ENCODE measurements around the gene HSD11B1.

The HSD11B1 gene

GRCh38 chr1:209703834-209704504 lies 677 bp upstream of the HSD11B1 start:
- ATAC-seq (ENCODE audit: low read depth), result no peak
- Mint-ChIP-seq H3K4me1 (peaks cover 5% of the 10 kb centered on the region), H3K27me3 (peaks cover 2% of the 10 kb centered on the region), H3K27ac (no peak overlapping the region), H3K36me3 (no peaks in the 10 kb centered on the region), H3K4me3 (no peak overlapping the region), H3K9me3 (peaks cover 3% of the 10 kb centered on the region)
- no peak for DNase-seq (ENCODE audit: low spot score in 2 of 2)

DNA sequence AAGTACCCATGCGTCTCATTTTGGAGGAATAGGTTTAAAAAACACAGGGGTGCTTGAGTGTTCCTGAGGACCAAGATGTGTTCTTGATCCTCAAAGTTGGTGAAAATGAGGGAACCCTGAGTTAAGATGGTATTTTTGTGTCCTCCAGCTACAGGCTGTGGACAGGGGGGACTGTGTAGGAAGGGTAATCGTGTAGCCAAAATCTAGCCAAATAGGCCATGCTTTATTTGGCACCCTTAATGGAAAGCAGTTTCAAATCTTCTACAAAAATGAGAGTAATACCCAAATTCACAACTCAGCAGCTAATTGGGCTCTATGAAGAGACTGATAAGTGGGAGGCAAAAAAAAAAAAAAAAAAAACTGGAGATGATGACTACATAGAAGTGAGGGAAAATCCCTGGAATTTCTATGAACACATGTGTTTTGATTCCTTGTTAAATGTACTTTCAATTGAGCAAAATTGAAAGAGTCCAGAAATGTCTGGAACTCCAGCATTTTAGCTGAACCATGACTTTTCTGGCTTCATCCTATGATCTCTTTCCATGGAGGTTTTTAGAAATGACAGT lies 470 bp downstream of the HSD11B1 start:
- DNase-seq (ENCODE audit: low spot score in 2 of 2), result no peak
- Mint-ChIP-seq H3K4me1 (peaks cover 7% of the 10 kb centered on the region), H3K9me3 (peaks cover 3% of the 10 kb centered on the region), H3K27ac (no peak overlapping the region), H3K27me3 (peaks cover 4% of the 10 kb centered on the region), H3K36me3 (no peaks in the 10 kb centered on the region), H3K4me3 (no peak overlapping the region)
- ATAC-seq (ENCODE audit: low read depth), result no peak

DNA sequence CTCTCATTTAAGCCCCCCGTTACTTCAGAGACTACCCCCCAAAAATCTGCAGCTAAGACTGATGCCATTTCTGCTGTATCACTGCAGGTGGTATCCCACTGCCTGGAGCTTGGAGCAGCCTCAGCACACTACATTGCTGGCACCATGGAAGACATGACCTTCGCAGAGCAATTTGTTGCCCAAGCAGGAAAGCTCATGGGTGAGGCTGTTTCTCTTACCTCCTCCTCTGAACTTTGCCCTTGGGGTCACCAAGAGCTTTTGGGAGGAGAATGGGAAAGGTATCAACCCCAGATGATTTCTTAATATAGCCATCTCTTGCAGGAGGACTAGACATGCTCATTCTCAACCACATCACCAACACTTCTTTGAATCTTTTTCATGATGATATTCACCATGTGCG lies 2.0 kb downstream of the HSD11B1 start:
- Mint-ChIP-seq H3K27ac (no peak overlapping the region), H3K36me3 (no peaks in the 10 kb centered on the region), H3K4me1 (peaks cover 6% of the 10 kb centered on the region), H3K4me3 (no peak overlapping the region), H3K9me3 (peaks cover under 1% of the 10 kb centered on the region), H3K27me3 (peaks cover 6% of the 10 kb centered on the region)
- DNase-seq (ENCODE audit: low spot score in 2 of 2), result no peak
- ATAC-seq (ENCODE audit: low read depth), result no peak

- DNase-seq (ENCODE audit: low spot score in 2 of 2) (no peak), ATAC-seq (ENCODE audit: low read depth) (no peak)
- no peak overlapping the region for H3K27ac Mint-ChIP-seq
- no peaks in the 10 kb centered on the region for H3K36me3 Mint-ChIP-seq
- H3K4me3 Mint-ChIP-seq, result no peak overlapping the region
- peaks cover 5% of the 10 kb centered on the region for H3K27me3 Mint-ChIP-seq
- H3K4me1 Mint-ChIP-seq, result peaks cover 5% of the 10 kb centered on the region
- no peaks in the 10 kb centered on the region for H3K9me3 Mint-ChIP-seq
Measured at GRCh38 chr1:209707308-209707707, 2.7 kb downstream of the HSD11B1 start.

DNA sequence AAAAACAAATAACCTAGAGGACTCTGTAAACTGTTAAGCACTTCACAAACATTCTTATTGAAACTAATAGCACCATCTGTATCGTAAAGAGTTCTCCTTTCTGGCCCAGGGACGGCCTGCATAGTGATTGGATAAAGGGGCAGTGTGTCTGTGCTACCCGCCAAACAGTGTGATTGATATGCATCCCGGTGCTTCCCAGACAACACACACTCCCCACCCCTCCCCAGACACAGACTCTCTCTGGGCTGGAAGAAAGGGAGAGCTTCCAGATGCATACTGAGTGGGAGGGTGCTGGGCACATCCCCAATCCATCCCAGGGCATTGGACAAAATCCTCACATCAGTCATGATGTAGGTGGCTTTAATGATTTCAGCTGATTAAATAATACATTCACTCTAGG lies 3.7 kb downstream of the HSD11B1 start:
- Mint-ChIP-seq H3K27me3 (peaks cover 5% of the 10 kb centered on the region), H3K27ac (no peak overlapping the region), H3K4me1 (peaks cover 5% of the 10 kb centered on the region), H3K4me3 (no peak overlapping the region), H3K36me3 (no peaks in the 10 kb centered on the region), H3K9me3 (no peaks in the 10 kb centered on the region)
- ATAC-seq (ENCODE audit: low read depth), result no peak
- no peak for DNase-seq (ENCODE audit: low spot score in 2 of 2)

DNA sequence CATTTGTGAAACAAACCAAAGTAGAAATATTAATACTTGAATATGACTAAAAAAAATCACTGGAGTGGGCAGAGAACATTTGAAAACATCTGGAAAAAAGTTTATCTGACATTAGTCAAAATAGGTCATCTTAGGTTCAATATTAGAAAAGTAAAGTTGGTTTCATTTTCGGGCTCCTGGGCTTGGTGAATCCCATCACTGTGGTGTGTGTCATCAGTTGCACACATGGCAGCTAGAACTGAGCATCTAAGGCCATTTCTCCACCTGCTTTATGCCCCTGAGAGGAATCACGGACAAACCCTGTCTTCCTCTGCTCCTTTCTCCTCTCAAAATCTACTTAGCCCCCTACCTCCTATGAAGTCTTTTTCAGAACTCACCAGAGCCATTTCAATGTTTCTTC lies 5.4 kb downstream of the HSD11B1 start:
- H3K9me3 Mint-ChIP-seq, result no peaks in the 10 kb centered on the region
- no peaks in the 10 kb centered on the region for H3K36me3 Mint-ChIP-seq
- H3K27ac Mint-ChIP-seq, result no peak overlapping the region
- peaks cover 2% of the 10 kb centered on the region for H3K4me1 Mint-ChIP-seq
- H3K27me3 Mint-ChIP-seq, result peaks cover 5% of the 10 kb centered on the region
- DNase-seq (ENCODE audit: low spot score in 2 of 2) (no peak), ATAC-seq (ENCODE audit: low read depth) (peak; percentile 31)
- H3K4me3 Mint-ChIP-seq, result no peak overlapping the region

GRCh38 chr1:209710847-209711246 lies 6.2 kb downstream of the HSD11B1 start:
- no peak overlapping the region for H3K4me3 Mint-ChIP-seq
- ATAC-seq (ENCODE audit: low read depth), result no peak
- no peak overlapping the region for H3K27ac Mint-ChIP-seq
- peaks cover 2% of the 10 kb centered on the region for H3K4me1 Mint-ChIP-seq
- no peaks in the 10 kb centered on the region for H3K36me3 Mint-ChIP-seq
- no peak for DNase-seq (ENCODE audit: low spot score in 2 of 2)
- H3K9me3 Mint-ChIP-seq, result no peaks in the 10 kb centered on the region
- peaks cover 5% of the 10 kb centered on the region for H3K27me3 Mint-ChIP-seq

DNA sequence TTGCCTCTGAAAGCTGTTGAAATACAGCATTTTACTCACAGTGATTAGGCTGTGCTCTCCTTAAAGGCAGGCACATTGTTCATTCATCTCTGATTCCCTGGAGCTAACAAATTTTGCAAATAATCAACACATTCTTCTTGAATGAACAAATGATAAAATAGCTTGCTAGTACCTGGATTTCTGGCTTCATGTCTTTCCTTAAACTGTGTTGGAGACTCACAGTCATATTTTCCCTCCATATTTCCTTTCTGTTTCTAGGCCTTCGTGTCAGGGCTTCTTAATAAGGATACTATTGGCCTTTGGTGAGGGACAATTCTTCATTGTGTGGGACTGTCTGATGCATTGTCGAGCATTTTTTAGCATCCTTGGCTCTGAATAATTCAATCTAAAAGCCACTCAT lies 9.7 kb downstream of the HSD11B1 start:
- Mint-ChIP-seq H3K9me3 (peaks cover 3% of the 10 kb centered on the region), H3K27ac (no peak overlapping the region), H3K4me3 (no peak overlapping the region), H3K4me1 (peaks cover 2% of the 10 kb centered on the region), H3K27me3 (peaks cover 5% of the 10 kb centered on the region), H3K36me3 (no peaks in the 10 kb centered on the region)
- no peak for DNase-seq (ENCODE audit: low spot score in 2 of 2)
- no peak for ATAC-seq (ENCODE audit: low read depth)

DNA sequence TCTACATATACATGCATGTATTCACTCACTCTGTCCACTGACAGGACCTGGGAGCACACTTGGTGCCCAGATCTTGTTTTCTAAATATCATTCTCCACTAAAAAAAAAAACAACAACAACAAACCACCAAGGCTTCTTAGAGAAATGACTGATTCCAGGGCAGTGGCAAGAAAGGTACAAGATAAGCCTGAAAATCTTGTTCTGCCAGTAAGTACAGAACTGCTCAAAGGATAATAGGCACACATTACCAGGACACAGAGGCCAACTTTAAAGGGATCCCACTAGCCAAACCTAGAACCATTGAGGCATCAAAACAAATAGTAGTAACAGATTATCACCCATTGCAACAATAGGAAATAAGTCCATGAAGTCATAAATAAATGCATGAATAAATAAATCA lies 10.7 kb downstream of the HSD11B1 start:
- no peak overlapping the region for H3K4me3 Mint-ChIP-seq
- H3K9me3 Mint-ChIP-seq, result peaks cover 4% of the 10 kb centered on the region
- peaks cover 3% of the 10 kb centered on the region for H3K27me3 Mint-ChIP-seq
- no peak for ATAC-seq (ENCODE audit: low read depth)
- H3K27ac Mint-ChIP-seq, result no peak overlapping the region
- no peaks in the 10 kb centered on the region for H3K36me3 Mint-ChIP-seq
- DNase-seq (ENCODE audit: low spot score in 2 of 2), result no peak
- H3K4me1 Mint-ChIP-seq, result no peaks in the 10 kb centered on the region

DNA sequence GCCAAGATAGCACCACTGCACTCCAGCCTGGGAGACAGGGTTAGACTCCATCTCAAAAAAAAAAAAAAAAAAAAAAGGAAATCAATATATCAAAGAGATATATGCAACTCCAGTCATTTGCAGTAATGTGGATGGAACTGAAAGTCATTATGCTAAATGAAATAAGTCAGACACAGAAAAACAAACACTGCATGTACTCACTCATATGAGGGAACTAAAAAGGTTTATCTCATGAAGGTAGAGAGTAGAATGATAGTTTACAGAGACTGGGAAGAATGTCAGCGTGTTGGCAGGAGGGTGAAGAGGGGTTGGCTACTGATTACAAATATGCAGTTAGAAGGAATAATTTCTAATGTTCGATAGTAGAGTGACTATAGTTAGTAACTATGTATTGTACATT lies 13.2 kb downstream of the HSD11B1 start:
- no peak for ATAC-seq (ENCODE audit: low read depth)
- peaks cover 4% of the 10 kb centered on the region for H3K9me3 Mint-ChIP-seq
- H3K36me3 Mint-ChIP-seq, result no peaks in the 10 kb centered on the region
- H3K27me3 Mint-ChIP-seq, result no peaks in the 10 kb centered on the region
- no peak overlapping the region for H3K27ac Mint-ChIP-seq
- no peaks in the 10 kb centered on the region for H3K4me1 Mint-ChIP-seq
- DNase-seq (ENCODE audit: low spot score in 2 of 2), result no peak
- H3K4me3 Mint-ChIP-seq, result no peak overlapping the region

GRCh38 chr1:209720326-209720725 lies 15.7 kb downstream of the HSD11B1 start:
- no peak overlapping the region for H3K27ac Mint-ChIP-seq

GRCh38 chr1:209720826-209721225 lies 16.2 kb downstream of the HSD11B1 start:
- DNase-seq (ENCODE audit: low spot score in 2 of 2) (no peak), ATAC-seq (ENCODE audit: low read depth) (no peak)
- Mint-ChIP-seq H3K27me3 (no peaks in the 10 kb centered on the region), H3K4me3 (no peak overlapping the region), H3K36me3 (no peaks in the 10 kb centered on the region), H3K27ac (no peak overlapping the region), H3K9me3 (peaks cover 4% of the 10 kb centered on the region), H3K4me1 (no peaks in the 10 kb centered on the region)

More at GRCh38 chr1:209720326-209720725, 15.7 kb downstream of the HSD11B1 start:
- Mint-ChIP-seq H3K9me3 (peaks cover 4% of the 10 kb centered on the region), H3K4me1 (no peaks in the 10 kb centered on the region), H3K36me3 (no peaks in the 10 kb centered on the region), H3K4me3 (no peak overlapping the region), H3K27me3 (no peaks in the 10 kb centered on the region)
- no peak for DNase-seq (ENCODE audit: low spot score in 2 of 2)
- ATAC-seq (ENCODE audit: low read depth), result no peak

- Mint-ChIP-seq H3K4me3 (no peak overlapping the region), H3K9me3 (peaks cover 4% of the 10 kb centered on the region), H3K4me1 (no peaks in the 10 kb centered on the region), H3K36me3 (no peaks in the 10 kb centered on the region), H3K27me3 (no peaks in the 10 kb centered on the region), H3K27ac (no peak overlapping the region)
- no peak for ATAC-seq (ENCODE audit: low read depth)
- DNase-seq (ENCODE audit: low spot score in 2 of 2), result no peak
Measured at GRCh38 chr1:209721323-209721722, 16.7 kb downstream of the HSD11B1 start.

GRCh38 chr1:209723265-209723664 lies 18.6 kb downstream of the HSD11B1 start:
- no peak overlapping the region for H3K27ac Mint-ChIP-seq
- peaks cover 2% of the 10 kb centered on the region for H3K4me1 Mint-ChIP-seq
- no peak overlapping the region for H3K4me3 Mint-ChIP-seq

More at GRCh38 chr1:209723265-209723664, 18.6 kb downstream of the HSD11B1 start:
- Mint-ChIP-seq H3K9me3 (peaks cover 4% of the 10 kb centered on the region), H3K27me3 (no peaks in the 10 kb centered on the region), H3K36me3 (no peaks in the 10 kb centered on the region)
- DNase-seq (ENCODE audit: low spot score in 2 of 2) (no peak), ATAC-seq (ENCODE audit: low read depth) (no peak)
